ENCODE measurements around the gene ADAM11. TPM values are rescaled to one million over a fixed set of nuclear protein-coding genes. Genes with fewer than 3 reads are reported as not detected.

ADAM11 gene
- total and polyA plus RNA-seq, 2 of the 13 experiments (the other 11 are each of a cell fraction or from before 2014, with no cell fraction given): 0.38 to 0.91 TPM

DNA sequence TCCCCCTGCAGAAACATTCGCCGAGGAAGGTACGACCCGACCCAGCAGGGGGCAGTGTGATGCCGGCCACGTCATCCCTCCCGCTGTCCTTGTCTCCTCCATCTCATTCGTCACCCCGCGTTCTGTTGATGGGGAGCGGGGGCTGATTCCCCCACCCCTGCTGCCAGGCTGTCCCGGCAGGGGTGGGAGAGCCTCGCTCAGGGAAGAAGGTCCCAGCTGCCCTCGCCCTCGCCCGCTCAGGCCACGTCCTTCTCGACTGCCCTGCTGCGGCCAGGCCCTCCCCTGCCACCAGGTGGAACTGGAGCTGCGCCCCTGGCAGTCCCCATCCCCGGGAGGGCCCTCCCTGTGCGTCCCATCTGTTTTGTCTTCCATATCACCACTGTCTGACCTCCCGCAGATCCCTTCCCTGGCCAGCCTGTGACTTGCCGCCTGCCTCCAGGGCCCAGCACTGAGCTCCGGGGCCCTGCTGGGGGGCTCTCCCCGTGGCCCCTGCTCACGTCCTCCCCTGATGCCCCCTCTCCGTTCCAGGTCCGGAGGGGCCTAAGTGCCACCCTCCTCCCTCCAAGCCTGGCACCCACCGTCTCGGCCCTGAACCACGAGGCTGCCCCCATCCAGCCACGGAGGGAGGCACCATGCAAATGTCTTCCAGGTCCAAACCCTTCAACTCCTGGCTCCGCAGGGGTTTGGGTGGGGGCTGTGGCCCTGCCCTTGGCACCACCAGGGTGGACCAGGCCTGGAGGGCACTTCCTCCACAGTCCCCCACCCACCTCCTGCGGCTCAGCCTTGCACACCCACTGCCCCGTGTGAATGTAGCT is 20.6 kb downstream of the ADAM11 start (continued):
- TF ChIP-seq, protein P1, sequence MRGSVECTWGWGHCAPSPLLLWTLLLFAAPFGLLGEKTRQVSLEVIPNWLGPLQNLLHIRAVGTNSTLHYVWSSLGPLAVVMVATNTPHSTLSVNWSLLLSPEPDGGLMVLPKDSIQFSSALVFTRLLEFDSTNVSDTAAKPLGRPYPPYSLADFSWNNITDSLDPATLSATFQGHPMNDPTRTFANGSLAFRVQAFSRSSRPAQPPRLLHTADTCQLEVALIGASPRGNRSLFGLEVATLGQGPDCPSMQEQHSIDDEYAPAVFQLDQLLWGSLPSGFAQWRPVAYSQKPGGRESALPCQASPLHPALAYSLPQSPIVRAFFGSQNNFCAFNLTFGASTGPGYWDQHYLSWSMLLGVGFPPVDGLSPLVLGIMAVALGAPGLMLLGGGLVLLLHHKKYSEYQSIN (CRISPR knock-in tag; IDR thresholded peaks at IDR 0.05; ENCODE audit: borderline replicate concordance): no peak
- TF ChIP-seq, protein P2, sequence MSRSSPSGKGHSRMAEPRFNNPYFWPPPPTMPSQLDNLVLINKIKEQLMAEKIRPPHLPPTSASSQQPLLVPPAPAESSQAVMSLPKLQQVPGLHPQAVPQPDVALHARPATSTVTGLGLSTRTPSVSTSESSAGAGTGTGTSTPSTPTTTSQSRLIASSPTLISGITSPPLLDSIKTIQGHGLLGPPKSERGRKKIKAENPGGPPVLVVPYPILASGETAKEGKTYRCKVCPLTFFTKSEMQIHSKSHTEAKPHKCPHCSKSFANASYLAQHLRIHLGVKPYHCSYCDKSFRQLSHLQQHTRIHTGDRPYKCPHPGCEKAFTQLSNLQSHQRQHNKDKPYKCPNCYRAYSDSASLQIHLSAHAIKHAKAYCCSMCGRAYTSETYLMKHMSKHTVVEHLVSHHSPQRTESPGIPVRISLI (CRISPR knock-in tag; IDR thresholded peaks at IDR 0.05; ENCODE audit: borderline replicate concordance): 0 out of 2 replicates have a peak, but pooled peaks have one; percentile 41
- TF ChIP-seq RNF2 (conservative IDR thresholded peaks at IDR 0.05; ENCODE audit: low read depth) (0 out of 2 replicates have a peak, but pooled peaks have one; percentile 53), KDM4B (CRISPR knock-in tag; IDR thresholded peaks at IDR 0.05) (peak; percentile 42; the same call in 1 of the 2 replicates), RARA (CRISPR knock-in tag; IDR thresholded peaks at IDR 0.05) (no peak), PRMT3 (CRISPR knock-in tag; IDR thresholded peaks at IDR 0.05; ENCODE audit: borderline replicate concordance, low read depth) (no peak), KMT2A (CRISPR knock-in tag; IDR thresholded peaks at IDR 0.05) (peak; percentile 53; the same call in 1 of the 2 replicates), SKI (IDR thresholded peaks at IDR 0.05; ENCODE audit: partially characterized antibody) (peak; percentile 66), IKZF5 (CRISPR knock-in tag; IDR thresholded peaks at IDR 0.05) (peak; percentile 69; the same call in 1 of the 2 replicates), ZBTB40 (IDR thresholded peaks at IDR 0.05) (no peak), ZBTB40 (CRISPR knock-in tag; IDR thresholded peaks at IDR 0.05) (no peak), ARNT (IDR thresholded peaks at IDR 0.05) (no peak), PHF8 (CRISPR knock-in tag; IDR thresholded peaks at IDR 0.05) (peak; percentile 35; the same call in 1 of the 2 replicates), MYC (CRISPR knock-in tag; IDR thresholded peaks at IDR 0.05; ENCODE audit: borderline replicate concordance) (peak; percentile 39; the same call in 1 of the 2 replicates)
